ENCODE data around the gene MAN1B1.

- TF ChIP-seq CTCF (IDR thresholded peaks at IDR 0.05): no peak
- TF ChIP-seq REST (IDR thresholded peaks at IDR 0.05): no peak
- no peak for TF ChIP-seq EHMT2 (IDR thresholded peaks at IDR 0.05; ENCODE audit: low read depth)
- no peak for TF ChIP-seq ZC3H11A (IDR thresholded peaks at IDR 0.05)
- TF ChIP-seq RAD21 (conservative IDR thresholded peaks at IDR 0.05 in 1 of 2, IDR thresholded peaks at IDR 0.05 in 1 of 2): no peak
- no peak for TF ChIP-seq HDAC2 (IDR thresholded peaks at IDR 0.05)
- no peak for TF ChIP-seq BHLHE40 (IDR thresholded peaks at IDR 0.05; ENCODE audit: low read depth, low read length)
- no peak for TF ChIP-seq MYC (IDR thresholded peaks at IDR 0.05; ENCODE audit: borderline replicate concordance, low read length)
- TF ChIP-seq CEBPB (IDR thresholded peaks at IDR 0.05): no peak
Measured at GRCh38 chr9:137096785-137097546, 10.2 kb downstream of the MAN1B1 start.
